HCT116 (cell line): Measurements from ENCODE around the gene SYNGR1.

Experiments
- ATF3 ChIP-seq: IDR thresholded peaks from 2 replicates; pipeline ENCODE4 v1.6.1; 2012
- CEBPB ChIP-seq: IDR thresholded peaks from 2 replicates; pipeline ENCODE4 v1.6.1; 2012; ENCODE audit warnings: low read depth
- CTCF ChIP-seq, 3 experiments: fragments of 200-600 bp in 1 of 3; sonication (generic) in 1 of 3; IDR thresholded peaks in 2 of 3; conservative IDR thresholded peaks in 1 of 3; 2 replicates each; pipeline ENCODE4 v1.5.1; 2012 to 2017; ENCODE audit warnings: low read depth in 2 of 3, low read length in 2 of 3, antibody characterized with exemption in 1 of 3, borderline replicate concordance in 1 of 3, control low read depth in 1 of 3, mild to moderate bottlenecking in 1 of 3, mixed read lengths in 1 of 3, mixed run types in 1 of 3, moderate library complexity in 1 of 3; ENCODE audit not compliant: insufficient read depth in 1 of 3
- EGR1 ChIP-seq: IDR thresholded peaks from 2 replicates; pipeline ENCODE4 v1.6.1; 2012; ENCODE audit warnings: low read depth
- EZH2 ChIP-seq: fragments of 200-600 bp; sonication (generic); IDR thresholded peaks from 2 replicates; pipeline ENCODE4 v1.6.1; 2017; ENCODE audit warnings: antibody characterized with exemption, mixed run types
- FOSL1 ChIP-seq: IDR thresholded peaks from 2 replicates; pipeline ENCODE4 v1.6.1; 2012; ENCODE audit warnings: low read depth
- JUND ChIP-seq: IDR thresholded peaks from 2 replicates; pipeline ENCODE4 v1.6.1; 2012
- MAX ChIP-seq: IDR thresholded peaks from 2 replicates; pipeline ENCODE4 v1.6.1; 2012
- POLR2A ChIP-seq: IDR thresholded peaks from 2 replicates; pipeline ENCODE4 v1.7.0; 2011; ENCODE audit warnings: borderline replicate concordance; ENCODE audit not compliant: insufficient read depth, insufficient read length; ENCODE audit errors: extremely low read depth
- POLR2AphosphoS5 ChIP-seq: IDR thresholded peaks from 2 replicates; pipeline ENCODE4 v1.6.1; 2011; ENCODE audit warnings: mild to moderate bottlenecking, low read depth, low read length, moderate library complexity
- RAD21 ChIP-seq: IDR thresholded peaks from 2 replicates; pipeline ENCODE4 v1.6.1; 2012; ENCODE audit warnings: low read depth, mild to moderate bottlenecking
- REST ChIP-seq: IDR thresholded peaks from 2 replicates; pipeline ENCODE4 v1.6.1; 2012; ENCODE audit warnings: low read depth
- SIN3A ChIP-seq: IDR thresholded peaks from 2 replicates; pipeline ENCODE4 v1.6.1; 2012; ENCODE audit warnings: low read depth
- ZFX ChIP-seq: fragments of 450-650 bp; IDR thresholded peaks from 2 replicates; pipeline ENCODE4 v1.6.1; 2017

GRCh38 chr22:39408807-39409206 lies 59.0 kb downstream of the SYNGR1 start:
- no peak for TF ChIP-seq CTCF (IDR thresholded peaks at IDR 0.05 in 2 of 3, conservative IDR thresholded peaks at IDR 0.05 in 1 of 3; ENCODE audit: borderline replicate concordance in 1 of 3, insufficient read depth in 1 of 3, low read depth in 2 of 3, low read length in 2 of 3)
- TF ChIP-seq EZH2 = no peak
- TF ChIP-seq SIN3A = no peak
- TF ChIP-seq RAD21 = no peak
- TF ChIP-seq FOSL1 = no peak
- TF ChIP-seq ATF3 = no peak
- TF ChIP-seq POLR2A = no peak
- TF ChIP-seq REST = no peak
- no peak for TF ChIP-seq POLR2AphosphoS5
- no peak for TF ChIP-seq MAX
- TF ChIP-seq JUND = no peak
- TF ChIP-seq EGR1 = no peak
- TF ChIP-seq ZFX = no peak
- TF ChIP-seq CEBPB = no peak
